ENCODE results near the gene FAM228B. TPM values are rescaled to one million over a fixed set of nuclear protein-coding genes. Genes with fewer than 3 reads are reported as not detected.

FAM228B gene
- total and polyA plus RNA-seq, 9 of the 15 experiments (the other 6 are each of a cell fraction or from before 2014, with no cell fraction given), result 1.1 to 3.7 (median 2.6) TPM

DNA sequence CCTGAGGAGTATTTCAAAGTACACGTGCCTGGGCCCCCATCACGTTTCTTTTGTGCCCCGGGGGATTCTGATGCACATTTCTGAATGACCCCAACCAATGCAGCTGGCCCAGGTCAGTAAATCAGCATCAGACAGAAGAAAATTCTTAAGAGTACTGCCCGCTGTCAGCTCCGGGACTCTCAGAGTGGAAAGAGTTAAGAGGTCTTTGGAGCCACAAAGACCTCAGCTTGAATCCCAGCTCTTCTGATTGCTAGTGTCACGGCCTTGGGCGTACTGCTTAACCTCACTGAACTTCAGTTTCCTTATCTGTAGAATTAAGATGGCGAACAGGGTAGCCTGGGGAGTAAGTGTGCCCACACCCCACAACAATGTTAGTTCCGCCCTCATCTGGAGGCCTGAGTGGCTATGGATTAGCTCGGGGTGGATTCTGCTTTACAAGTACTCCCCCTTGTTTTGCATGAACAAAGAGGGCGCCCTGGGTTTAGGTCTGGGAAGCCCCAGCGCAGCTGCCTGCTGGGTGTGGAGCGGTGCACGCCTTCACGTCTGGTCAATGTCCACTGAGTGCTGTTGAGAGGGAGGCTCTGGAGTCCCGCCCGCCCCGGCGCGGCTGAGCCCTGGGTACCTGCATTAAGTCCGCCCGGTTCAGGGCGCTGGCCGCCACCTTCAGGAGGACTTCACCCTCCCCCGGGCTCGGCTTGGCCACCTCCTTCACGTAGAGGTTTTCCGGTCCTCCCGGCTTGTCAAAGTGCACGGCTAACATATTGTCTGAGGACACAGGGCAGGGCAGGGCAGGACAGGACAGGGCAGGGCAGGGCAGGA is 39.5 kb upstream of the FAM228B start (continued):
- TF ChIP-seq SIN3A (IDR thresholded peaks at IDR 0.05; ENCODE audit: borderline replicate concordance in 2 of 2, control insufficient read depth in 1 of 2, low read depth in 2 of 2, low read length in 2 of 2) (0 out of 4 replicates have a peak, but pooled peaks of 1 of the 2 experiments have one; percentile 3), NR4A1 (CRISPR knock-in tag; IDR thresholded peaks at IDR 0.05) (no peak), NR4A1 (tag; IDR thresholded peaks at IDR 0.05) (peak; percentile 41; the same call in 1 of the 2 replicates), ZNF584 (CRISPR knock-in tag; IDR thresholded peaks at IDR 0.05; ENCODE audit: low read depth) (peak; percentile 29; the same call in 1 of the 2 replicates), ZNF197 (CRISPR knock-in tag; IDR thresholded peaks at IDR 0.05; ENCODE audit: low read depth) (no peak), PHF8 (IDR thresholded peaks at IDR 0.05; ENCODE audit: borderline replicate concordance, low read length) (peak; percentile 47; the same call in 1 of the 2 replicates), PHF20 (IDR thresholded peaks at IDR 0.05; ENCODE audit: partially characterized antibody) (no peak), TBP (optimal IDR thresholded peaks at IDR 0.05; ENCODE audit: low read depth, low read length) (peak; percentile 40), TCFL5 (CRISPR knock-in tag; conservative IDR thresholded peaks at IDR 0.05) (no peak)
- TF ChIP-seq, protein P1, sequence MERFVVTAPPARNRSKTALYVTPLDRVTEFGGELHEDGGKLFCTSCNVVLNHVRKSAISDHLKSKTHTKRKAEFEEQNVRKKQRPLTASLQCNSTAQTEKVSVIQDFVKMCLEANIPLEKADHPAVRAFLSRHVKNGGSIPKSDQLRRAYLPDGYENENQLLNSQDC (CRISPR knock-in tag; IDR thresholded peaks at IDR 0.05), result no peak
- TF ChIP-seq, protein P2, sequence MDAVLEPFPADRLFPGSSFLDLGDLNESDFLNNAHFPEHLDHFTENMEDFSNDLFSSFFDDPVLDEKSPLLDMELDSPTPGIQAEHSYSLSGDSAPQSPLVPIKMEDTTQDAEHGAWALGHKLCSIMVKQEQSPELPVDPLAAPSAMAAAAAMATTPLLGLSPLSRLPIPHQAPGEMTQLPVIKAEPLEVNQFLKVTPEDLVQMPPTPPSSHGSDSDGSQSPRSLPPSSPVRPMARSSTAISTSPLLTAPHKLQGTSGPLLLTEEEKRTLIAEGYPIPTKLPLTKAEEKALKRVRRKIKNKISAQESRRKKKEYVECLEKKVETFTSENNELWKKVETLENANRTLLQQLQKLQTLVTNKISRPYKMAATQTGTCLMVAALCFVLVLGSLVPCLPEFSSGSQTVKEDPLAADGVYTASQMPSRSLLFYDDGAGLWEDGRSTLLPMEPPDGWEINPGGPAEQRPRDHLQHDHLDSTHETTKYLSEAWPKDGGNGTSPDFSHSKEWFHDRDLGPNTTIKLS (IDR thresholded peaks at IDR 0.05; ENCODE audit: borderline replicate concordance, low read depth), result no peak; the same call in 1 of the 2 replicates
- TF ChIP-seq, protein P3, sequence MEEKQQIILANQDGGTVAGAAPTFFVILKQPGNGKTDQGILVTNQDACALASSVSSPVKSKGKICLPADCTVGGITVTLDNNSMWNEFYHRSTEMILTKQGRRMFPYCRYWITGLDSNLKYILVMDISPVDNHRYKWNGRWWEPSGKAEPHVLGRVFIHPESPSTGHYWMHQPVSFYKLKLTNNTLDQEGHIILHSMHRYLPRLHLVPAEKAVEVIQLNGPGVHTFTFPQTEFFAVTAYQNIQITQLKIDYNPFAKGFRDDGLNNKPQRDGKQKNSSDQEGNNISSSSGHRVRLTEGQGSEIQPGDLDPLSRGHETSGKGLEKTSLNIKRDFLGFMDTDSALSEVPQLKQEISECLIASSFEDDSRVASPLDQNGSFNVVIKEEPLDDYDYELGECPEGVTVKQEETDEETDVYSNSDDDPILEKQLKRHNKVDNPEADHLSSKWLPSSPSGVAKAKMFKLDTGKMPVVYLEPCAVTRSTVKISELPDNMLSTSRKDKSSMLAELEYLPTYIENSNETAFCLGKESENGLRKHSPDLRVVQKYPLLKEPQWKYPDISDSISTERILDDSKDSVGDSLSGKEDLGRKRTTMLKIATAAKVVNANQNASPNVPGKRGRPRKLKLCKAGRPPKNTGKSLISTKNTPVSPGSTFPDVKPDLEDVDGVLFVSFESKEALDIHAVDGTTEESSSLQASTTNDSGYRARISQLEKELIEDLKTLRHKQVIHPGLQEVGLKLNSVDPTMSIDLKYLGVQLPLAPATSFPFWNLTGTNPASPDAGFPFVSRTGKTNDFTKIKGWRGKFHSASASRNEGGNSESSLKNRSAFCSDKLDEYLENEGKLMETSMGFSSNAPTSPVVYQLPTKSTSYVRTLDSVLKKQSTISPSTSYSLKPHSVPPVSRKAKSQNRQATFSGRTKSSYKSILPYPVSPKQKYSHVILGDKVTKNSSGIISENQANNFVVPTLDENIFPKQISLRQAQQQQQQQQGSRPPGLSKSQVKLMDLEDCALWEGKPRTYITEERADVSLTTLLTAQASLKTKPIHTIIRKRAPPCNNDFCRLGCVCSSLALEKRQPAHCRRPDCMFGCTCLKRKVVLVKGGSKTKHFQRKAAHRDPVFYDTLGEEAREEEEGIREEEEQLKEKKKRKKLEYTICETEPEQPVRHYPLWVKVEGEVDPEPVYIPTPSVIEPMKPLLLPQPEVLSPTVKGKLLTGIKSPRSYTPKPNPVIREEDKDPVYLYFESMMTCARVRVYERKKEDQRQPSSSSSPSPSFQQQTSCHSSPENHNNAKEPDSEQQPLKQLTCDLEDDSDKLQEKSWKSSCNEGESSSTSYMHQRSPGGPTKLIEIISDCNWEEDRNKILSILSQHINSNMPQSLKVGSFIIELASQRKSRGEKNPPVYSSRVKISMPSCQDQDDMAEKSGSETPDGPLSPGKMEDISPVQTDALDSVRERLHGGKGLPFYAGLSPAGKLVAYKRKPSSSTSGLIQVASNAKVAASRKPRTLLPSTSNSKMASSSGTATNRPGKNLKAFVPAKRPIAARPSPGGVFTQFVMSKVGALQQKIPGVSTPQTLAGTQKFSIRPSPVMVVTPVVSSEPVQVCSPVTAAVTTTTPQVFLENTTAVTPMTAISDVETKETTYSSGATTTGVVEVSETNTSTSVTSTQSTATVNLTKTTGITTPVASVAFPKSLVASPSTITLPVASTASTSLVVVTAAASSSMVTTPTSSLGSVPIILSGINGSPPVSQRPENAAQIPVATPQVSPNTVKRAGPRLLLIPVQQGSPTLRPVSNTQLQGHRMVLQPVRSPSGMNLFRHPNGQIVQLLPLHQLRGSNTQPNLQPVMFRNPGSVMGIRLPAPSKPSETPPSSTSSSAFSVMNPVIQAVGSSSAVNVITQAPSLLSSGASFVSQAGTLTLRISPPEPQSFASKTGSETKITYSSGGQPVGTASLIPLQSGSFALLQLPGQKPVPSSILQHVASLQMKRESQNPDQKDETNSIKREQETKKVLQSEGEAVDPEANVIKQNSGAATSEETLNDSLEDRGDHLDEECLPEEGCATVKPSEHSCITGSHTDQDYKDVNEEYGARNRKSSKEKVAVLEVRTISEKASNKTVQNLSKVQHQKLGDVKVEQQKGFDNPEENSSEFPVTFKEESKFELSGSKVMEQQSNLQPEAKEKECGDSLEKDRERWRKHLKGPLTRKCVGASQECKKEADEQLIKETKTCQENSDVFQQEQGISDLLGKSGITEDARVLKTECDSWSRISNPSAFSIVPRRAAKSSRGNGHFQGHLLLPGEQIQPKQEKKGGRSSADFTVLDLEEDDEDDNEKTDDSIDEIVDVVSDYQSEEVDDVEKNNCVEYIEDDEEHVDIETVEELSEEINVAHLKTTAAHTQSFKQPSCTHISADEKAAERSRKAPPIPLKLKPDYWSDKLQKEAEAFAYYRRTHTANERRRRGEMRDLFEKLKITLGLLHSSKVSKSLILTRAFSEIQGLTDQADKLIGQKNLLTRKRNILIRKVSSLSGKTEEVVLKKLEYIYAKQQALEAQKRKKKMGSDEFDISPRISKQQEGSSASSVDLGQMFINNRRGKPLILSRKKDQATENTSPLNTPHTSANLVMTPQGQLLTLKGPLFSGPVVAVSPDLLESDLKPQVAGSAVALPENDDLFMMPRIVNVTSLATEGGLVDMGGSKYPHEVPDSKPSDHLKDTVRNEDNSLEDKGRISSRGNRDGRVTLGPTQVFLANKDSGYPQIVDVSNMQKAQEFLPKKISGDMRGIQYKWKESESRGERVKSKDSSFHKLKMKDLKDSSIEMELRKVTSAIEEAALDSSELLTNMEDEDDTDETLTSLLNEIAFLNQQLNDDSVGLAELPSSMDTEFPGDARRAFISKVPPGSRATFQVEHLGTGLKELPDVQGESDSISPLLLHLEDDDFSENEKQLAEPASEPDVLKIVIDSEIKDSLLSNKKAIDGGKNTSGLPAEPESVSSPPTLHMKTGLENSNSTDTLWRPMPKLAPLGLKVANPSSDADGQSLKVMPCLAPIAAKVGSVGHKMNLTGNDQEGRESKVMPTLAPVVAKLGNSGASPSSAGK (IDR thresholded peaks at IDR 0.05), result no peak
